GM15510 (cell line): Measurements from ENCODE around the gene PDCD5.
A peak's percentile ranks its signal among the peaks of the same experiment; 100 is the strongest.

Experiments used
- POLR2A ChIP-seq: IDR thresholded peaks from 3 replicates; pipeline ENCODE4 v1.6.1; 2011; ENCODE audit warnings: borderline replicate concordance; ENCODE audit not compliant: insufficient read length; ENCODE audit errors: extremely low read depth

PDCD5 gene

GRCh38 chr19:32580901-32581704 is at the start of gene PDCD5:
PDCD5 (plus strand) TSS chr19:32581190; CDS start chr19:32581262, 72 bp downstream.
- TF ChIP-seq POLR2A, result peak; percentile 90

GRCh38 chr19:32532233-32532632 is 48.8 kb upstream of the PDCD5 start:
- no peak for TF ChIP-seq POLR2A

DNA sequence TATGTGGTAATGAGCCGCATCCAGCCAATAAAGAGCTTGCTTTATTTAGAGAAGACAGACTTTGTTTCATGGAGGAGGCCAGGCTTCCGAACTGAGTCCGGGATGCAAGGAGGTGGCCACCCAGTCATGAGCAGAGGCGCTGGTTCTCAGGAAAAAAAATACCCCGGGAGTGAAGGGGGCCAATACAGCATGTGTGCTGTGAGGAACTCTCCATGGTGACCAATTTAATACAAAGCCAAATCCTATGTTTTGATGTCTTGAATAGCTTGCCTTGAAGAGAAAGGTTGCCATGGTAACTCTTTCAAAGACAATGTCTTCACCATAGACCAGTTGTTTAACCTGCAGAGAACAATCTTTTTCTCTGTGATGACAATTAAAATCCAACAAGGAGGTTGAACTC is 43.4 kb upstream of the PDCD5 start:
- TF ChIP-seq POLR2A, result no peak

DNA sequence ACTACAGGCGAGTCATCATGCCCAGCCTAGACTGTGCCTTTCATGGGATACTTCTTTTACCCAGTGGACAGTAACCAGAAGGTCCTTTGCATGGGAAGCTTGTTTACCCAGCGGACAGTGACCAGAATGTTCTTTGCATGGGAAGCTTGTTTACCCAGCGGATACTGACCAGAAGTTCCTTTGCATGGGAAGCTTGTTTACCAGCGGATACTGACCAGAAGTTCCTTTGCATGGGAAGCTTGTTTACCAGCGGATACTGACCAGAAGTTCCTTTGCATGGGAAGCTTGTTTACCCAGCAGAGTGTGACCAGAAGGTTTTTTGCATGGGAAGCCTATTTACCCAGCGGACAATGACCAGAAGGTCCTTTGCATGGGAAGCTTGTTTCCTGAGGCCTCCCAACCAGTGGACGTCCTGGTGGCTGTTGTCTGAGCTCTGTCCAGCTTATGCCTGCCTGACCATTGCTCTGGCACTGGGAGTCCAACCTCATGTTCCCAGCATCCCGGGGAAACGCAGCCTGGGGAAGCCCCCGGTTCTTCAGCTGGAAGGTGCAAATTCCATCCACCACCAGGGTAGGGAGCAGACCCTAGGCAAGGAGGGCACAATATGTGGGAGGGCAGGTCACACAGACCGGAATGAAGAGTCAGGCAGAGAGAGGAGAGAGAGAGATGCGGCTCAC is 41.6 kb upstream of the PDCD5 start:
- TF ChIP-seq POLR2A, result no peak

DNA sequence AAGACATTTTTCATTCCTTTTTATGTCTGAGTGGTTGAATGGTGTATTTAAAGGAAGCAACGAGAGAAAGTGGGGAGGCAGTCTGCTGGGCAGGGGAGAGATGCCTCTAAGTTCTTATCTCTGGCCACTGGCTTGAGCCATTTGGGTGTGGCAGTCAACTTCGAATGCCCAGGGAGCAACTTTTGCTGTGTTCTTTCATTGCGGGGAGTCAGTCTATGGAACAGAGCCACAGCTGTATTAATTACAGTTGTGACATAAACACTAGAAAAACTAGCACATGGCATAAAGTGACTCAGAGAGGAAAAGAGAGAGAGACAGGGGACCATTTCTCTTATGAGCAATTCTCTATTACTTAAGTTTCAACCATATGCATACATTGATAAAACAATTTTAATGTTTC is 40.4 kb upstream of the PDCD5 start:
- TF ChIP-seq POLR2A, result no peak

- no peak for TF ChIP-seq POLR2A
Observed at GRCh38 chr19:32542477-32543108, 38.4 kb upstream of the PDCD5 start.

DNA sequence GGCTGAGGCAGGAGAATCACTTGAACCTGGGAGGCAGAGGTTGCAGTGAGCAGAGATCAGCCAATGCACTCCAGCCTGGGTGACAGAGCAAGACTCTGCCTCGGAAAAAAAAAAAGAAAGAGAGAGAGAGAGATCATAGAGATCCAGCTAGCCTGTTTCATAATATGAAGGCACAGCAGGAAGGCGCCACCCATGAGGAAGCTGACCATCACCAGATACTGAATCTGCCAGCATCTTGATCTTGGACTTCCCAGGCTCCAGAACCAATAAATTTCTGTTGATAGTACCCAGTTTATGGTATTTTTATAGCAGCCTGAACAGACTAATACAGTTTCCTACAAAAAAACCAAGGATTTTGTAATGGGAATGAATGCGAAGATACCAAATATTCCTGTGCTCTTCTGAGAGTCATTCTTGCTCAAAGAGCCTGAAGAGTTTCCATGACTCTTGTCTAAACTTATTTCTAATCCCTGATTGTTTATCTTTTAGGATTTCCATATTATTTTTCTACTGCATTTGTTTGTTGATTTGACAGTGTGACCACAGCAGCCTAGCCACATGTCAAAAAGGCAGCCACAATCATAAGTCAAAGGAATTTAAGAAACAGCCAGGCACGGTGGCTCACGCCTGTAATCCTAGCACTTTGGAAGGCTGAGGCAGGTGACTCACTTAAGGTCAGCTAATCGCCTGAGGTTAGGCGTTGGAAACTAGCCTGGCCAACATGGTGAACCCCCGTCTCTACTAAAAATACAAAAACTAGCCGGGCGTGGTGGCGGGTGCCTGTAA is 37.7 kb upstream of the PDCD5 start:
- TF ChIP-seq POLR2A, result no peak

DNA sequence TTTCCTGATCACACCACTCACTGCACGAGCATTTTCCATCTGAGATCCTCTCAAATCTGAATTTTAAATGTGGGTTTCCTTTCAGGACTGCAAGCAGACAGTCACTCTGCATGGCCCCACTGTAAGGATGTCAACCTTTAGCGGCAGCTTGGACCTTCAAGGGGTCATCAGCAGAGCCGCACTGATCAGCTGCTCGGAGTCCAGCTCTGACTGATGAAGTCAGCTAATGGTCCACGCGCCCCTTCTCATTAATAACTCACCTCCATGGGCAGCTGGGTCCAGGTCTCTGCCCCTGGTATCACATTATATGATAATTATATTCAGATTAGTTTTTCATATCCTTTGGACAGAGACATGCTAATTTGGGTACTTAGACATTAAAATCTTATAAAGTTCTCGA is 36.1 kb upstream of the PDCD5 start:
- no peak for TF ChIP-seq POLR2A

DNA sequence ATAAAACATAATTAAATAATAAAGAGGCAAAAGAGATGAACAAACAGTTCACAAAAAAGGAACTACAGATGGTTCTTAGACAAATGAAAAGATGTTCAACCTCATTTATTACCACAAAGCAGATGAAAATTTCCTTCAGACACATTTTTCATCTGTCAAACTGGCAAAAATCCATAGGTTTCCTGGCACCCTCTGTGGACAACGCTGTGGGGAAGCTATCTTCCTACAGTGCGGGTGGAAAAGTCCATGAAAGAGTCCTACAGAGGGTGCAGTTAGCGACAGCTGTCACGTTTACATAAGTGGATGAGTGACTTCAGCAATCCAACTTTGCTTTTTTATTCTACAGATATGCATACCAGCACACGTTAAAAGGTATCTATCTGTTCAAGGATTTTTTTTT is 30.3 kb upstream of the PDCD5 start:
- no peak for TF ChIP-seq POLR2A

GRCh38 chr19:32555786-32556185 is 25.2 kb upstream of the PDCD5 start:
- TF ChIP-seq POLR2A, result no peak

GRCh38 chr19:32558607-32559228 is 22.3 kb upstream of the PDCD5 start:
- TF ChIP-seq POLR2A, result no peak

DNA sequence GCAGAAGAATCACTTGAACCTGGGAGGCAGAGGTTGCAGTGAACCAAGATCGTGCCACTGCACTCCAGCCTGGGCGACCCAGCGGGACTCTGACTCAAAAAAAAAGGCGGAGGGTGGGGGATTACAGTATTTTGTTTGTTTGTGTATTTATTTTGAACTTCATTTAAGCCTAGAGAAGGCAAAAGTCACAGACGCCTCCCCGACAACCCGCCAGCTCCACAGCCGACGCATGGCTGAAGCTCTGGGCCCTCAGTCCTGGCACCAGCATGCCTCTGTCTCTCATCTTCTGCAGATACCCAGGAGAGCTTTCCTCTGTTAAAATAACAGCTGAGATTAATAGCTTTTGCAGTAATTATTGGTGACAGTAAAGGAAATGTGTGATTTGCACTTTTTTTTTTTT is 17.2 kb upstream of the PDCD5 start:
- no peak for TF ChIP-seq POLR2A

- TF ChIP-seq POLR2A, result no peak
Observed at GRCh38 chr19:32566246-32566830, 14.7 kb upstream of the PDCD5 start.

DNA sequence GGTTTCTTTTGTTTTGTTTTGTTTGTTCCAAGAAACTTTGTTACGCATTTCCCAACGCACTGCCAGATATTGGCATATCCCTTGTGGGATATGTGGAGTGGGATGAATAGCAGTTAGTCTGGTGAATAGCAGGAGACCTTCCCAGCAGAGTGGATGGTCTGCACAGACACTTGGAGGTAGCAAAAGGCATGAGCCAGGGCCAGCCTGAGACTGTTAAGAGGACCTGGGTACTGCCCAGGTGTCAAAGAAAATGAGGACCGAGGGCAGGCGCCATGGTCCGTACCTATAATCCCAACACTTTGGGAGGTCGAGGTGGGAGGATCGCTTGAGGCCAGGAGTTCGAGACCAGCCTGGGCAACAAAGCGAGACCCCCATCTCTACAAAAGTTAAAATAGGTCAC is 13.5 kb upstream of the PDCD5 start:
- no peak for TF ChIP-seq POLR2A
